K562 (cell line): ENCODE data around the gene COL23A1. TPM values are rescaled to one million over a fixed set of nuclear protein-coding genes. Genes with fewer than 3 reads are reported as not detected.
A peak's percentile ranks its signal among the peaks of the same experiment; 100 is the strongest.

Experiments
- ATAC-seq: fragments of 200-7000 bp; cut with Tn5 transposase; 3 replicates; pipeline ENCODE4 v1.9.1; 2020; ENCODE audit warnings: moderate library complexity
- BruUV-seq: library from RNA; stranded (reverse); fragments of 400-500 nt; replicated peaks from 2 replicates; lab custom pipeline; 2021; lab: Mats Ljungman, UMichigan
- CTCF ChIA-PET: fragments of 300-600 bp; formaldehyde crosslinking; extraction: SDS; loops from one replicate; lab custom pipeline; 2021; ENCODE audit warnings: low intra/inter-chr PET ratio; lab: Yijun Ruan, JAX
- POLR2A ChIA-PET: fragments of 300-600, 350-650 bp; sonication (Branson Sonifier 250); formaldehyde crosslinking; extraction: SDS; loops from one replicate; lab custom pipeline; 2021; ENCODE audit warnings: antibody characterized with exemption, inconsistent platforms; lab: Yijun Ruan, JAX
- DNase-seq, 4 experiments: peaks; one replicate each; pipeline versions ENCODE4 v3.0.0 to v3.0.0-alpha.2; 2011 to 2018; ENCODE audit warnings: low spot score in 3 of 4, mixed read lengths in 3 of 4; ENCODE audit errors: extremely low read depth in 1 of 4
- FAIRE-seq: peaks from 2 replicates; lab custom pipeline; 2011; peaks lifted over from hg19 to GRCh38; lab: Jason Lieb, UNC
- H2AFZ ChIP-seq: 2 replicates; pipeline ENCODE4 v1.6.0; 2011; ENCODE audit warnings: low read depth, low read length, control low read depth, inconsistent platforms
- H3K27ac ChIP-seq: fragments of 200-600 bp; 3 replicates; pipeline ENCODE4 v1.8.0; 2011; ENCODE audit warnings: low read depth, mild to moderate bottlenecking, control low read depth, inconsistent platforms, low read length, moderate library complexity, mixed read lengths; ENCODE audit errors: extremely low read depth
- H3K27me3 ChIP-seq, 2 experiments: fragments of 300-600 bp in 1 of 2; 2 replicates in 1 of 2; 3 replicates in 1 of 2; pipeline versions ENCODE4 v1.6.0 to v1.8.0; 2011; ENCODE audit warnings: inconsistent platforms in 2 of 2, low read length in 2 of 2, mild to moderate bottlenecking in 1 of 2, mixed read lengths in 1 of 2, moderate library complexity in 1 of 2; ENCODE audit not compliant: control insufficient read depth in 2 of 2, insufficient read depth in 2 of 2
- H3K36me3 ChIP-seq: fragments of 300-600 bp; 3 replicates; pipeline ENCODE4 v1.8.0; 2011; ENCODE audit warnings: mild to moderate bottlenecking, low read length, inconsistent platforms; ENCODE audit not compliant: control insufficient read depth, insufficient read depth
- H3K4me1 ChIP-seq, 2 experiments: fragments of 200-600 bp in 1 of 2; replicated peaks in 1 of 2; 2 replicates in 1 of 2; 3 replicates in 1 of 2; pipeline versions ENCODE4 v1.5.1 to v1.8.0; 2011; ENCODE audit warnings: inconsistent platforms in 2 of 2, low read length in 2 of 2, mild to moderate bottlenecking in 1 of 2, mixed read lengths in 1 of 2, moderate library complexity in 1 of 2; ENCODE audit not compliant: control insufficient read depth in 2 of 2, insufficient read depth in 2 of 2
- H3K4me2 ChIP-seq: 2 replicates; pipeline ENCODE4 v1.6.1; 2011; ENCODE audit warnings: low read length, control low read depth, inconsistent platforms, mixed read lengths; ENCODE audit not compliant: insufficient read depth
- H3K4me3 ChIP-seq: fragments of 200-600 bp; sonication (generic), shearing (Covaris generic); 2 replicates; pipeline ENCODE4 v1.5.1; 2016; ENCODE audit warnings: control low read depth, inconsistent platforms
- H3K79me2 ChIP-seq: fragments of 200-600 bp; 3 replicates; pipeline ENCODE4 v1.8.0; 2011; ENCODE audit warnings: low read length, inconsistent platforms; ENCODE audit not compliant: control insufficient read depth, insufficient read depth
- H3K9ac ChIP-seq, 2 experiments: 2 replicates each; pipeline versions ENCODE4 v1.6.0 to v1.6.1; 2011; ENCODE audit warnings: low read depth in 2 of 2, low read length in 2 of 2, control low read depth in 1 of 2, inconsistent platforms in 1 of 2, mild to moderate bottlenecking in 1 of 2, mixed read lengths in 1 of 2; ENCODE audit not compliant: insufficient read depth in 1 of 2
- H3K9me1 ChIP-seq: one replicate; pipeline ENCODE4 v1.6.0; 2011; ENCODE audit warnings: inconsistent platforms, mild to moderate bottlenecking, low read length, moderate library complexity; ENCODE audit not compliant: control insufficient read depth, insufficient read depth
- H3K9me3 ChIP-seq: replicated peaks from 2 replicates; pipeline ENCODE4 v1.5.1; 2011; ENCODE audit warnings: low read depth, low read length, inconsistent platforms; ENCODE audit not compliant: control insufficient read depth, insufficient read depth
- H4K20me1 ChIP-seq: replicated peaks from 2 replicates; pipeline ENCODE4 v1.6.1; 2011; ENCODE audit warnings: low read length, inconsistent platforms, mixed read lengths; ENCODE audit not compliant: control insufficient read depth, insufficient read depth
- CBX1 ChIP-seq: sonication (generic); IDR thresholded peaks from 2 replicates; pipeline ENCODE4 v1.6.1; 2016; ENCODE audit warnings: antibody characterized with exemption, low read depth, mild to moderate bottlenecking
- CBX3 ChIP-seq, 2 experiments: IDR thresholded peaks; 1 replicate in 1 of 2; 2 replicates in 1 of 2; pipeline ENCODE4 v1.6.1; 2012; ENCODE audit warnings: inconsistent platforms in 2 of 2, low read length in 2 of 2, borderline replicate concordance in 1 of 2, control low read depth in 1 of 2
- CBX5 ChIP-seq: IDR thresholded peaks from 2 replicates; pipeline ENCODE4 v1.6.1; 2014; ENCODE audit warnings: low read depth, borderline replicate concordance
- EHMT2 ChIP-seq: fragments of 450-650 bp; IDR thresholded peaks from 2 replicates; pipeline ENCODE4 v1.6.1; 2018; ENCODE audit warnings: antibody characterized with exemption
- ERF ChIP-seq: fragments of 450-650 bp; formaldehyde crosslinking; IDR thresholded peaks from 2 replicates; pipeline ENCODE4 v1.4.0; 2020; ENCODE audit warnings: mild to moderate bottlenecking, mixed read lengths
- FUS ChIP-seq: fragments of 200-400 bp; formaldehyde crosslinking; optimal IDR thresholded peaks from 2 replicates; pipeline ENCODE3; 2017; ENCODE audit warnings: low read depth, low read length
- MEIS2 ChIP-seq: fragments of 450-650 bp; IDR thresholded peaks from 2 replicates; pipeline ENCODE4 v1.6.1; 2014; ENCODE audit warnings: mild to moderate bottlenecking; ENCODE audit not compliant: partially characterized antibody
- MYBL2 ChIP-seq, 2 experiments: fragments of 450-650 bp in 1 of 2; sonication (generic) in 1 of 2; formaldehyde crosslinking in 1 of 2; IDR thresholded peaks; 2 replicates each; pipeline versions ENCODE4 v1.6.1 to v1.8.1; 2017 to 2022; ENCODE audit warnings: borderline replicate concordance in 1 of 2, inconsistent platforms in 1 of 2, low read depth in 1 of 2, mild to moderate bottlenecking in 1 of 2, missing genetic modification reagents in 1 of 2, moderate library complexity in 1 of 2
- PHB ChIP-seq: fragments of 250-450 bp; sonication (Bioruptor Pico); IDR thresholded peaks from 2 replicates; pipeline ENCODE4 v1.5.0; 2021
- RBM25 ChIP-seq: fragments of 200-400 bp; formaldehyde crosslinking; IDR thresholded peaks from 2 replicates; pipeline ENCODE4 v1.6.1; 2018; ENCODE audit warnings: low read length, low read depth, moderate library complexity; ENCODE audit not compliant: severe bottlenecking
- THRB ChIP-seq: fragments of 450-650 bp; formaldehyde crosslinking; conservative IDR thresholded peaks from 2 replicates; pipeline ENCODE4 v1.4.0; 2022; ENCODE audit warnings: mild to moderate bottlenecking, missing genetic modification characterization
- TRIM24 ChIP-seq, 2 experiments: fragments of 450-650 bp; IDR thresholded peaks; 2 replicates each; pipeline ENCODE4 v1.6.1; 2016
- TRIM28 ChIP-seq: fragments of 450-650 bp; IDR thresholded peaks from 2 replicates; pipeline ENCODE4 v1.6.1; 2017
- YY1 ChIP-seq, 3 experiments: IDR thresholded peaks; 2 replicates each; pipeline ENCODE4 v1.6.1; 2011; ENCODE audit warnings: low read length in 2 of 3, mild to moderate bottlenecking in 2 of 3, moderate library complexity in 2 of 3, borderline replicate concordance in 1 of 3, control low read depth in 1 of 3, low read depth in 1 of 3; ENCODE audit not compliant: insufficient read depth in 3 of 3, insufficient replicate concordance in 2 of 3, control insufficient read depth in 1 of 3, insufficient read length in 1 of 3; ENCODE audit errors: extremely low read depth in 1 of 3
- ZNF280A ChIP-seq: fragments of 450-650 bp; IDR thresholded peaks from 2 replicates; pipeline ENCODE4 v1.6.1; 2018; ENCODE audit warnings: mild to moderate bottlenecking, low read depth; ENCODE audit not compliant: partially characterized antibody
- WGBS: fragments of 100-300 bp; shearing (Covaris generic); methylation state at CpG from one replicate; pipeline ENCODE4 v1.1.6; 2016; ENCODE audit warnings: low coverage, mixed read lengths; ENCODE audit not compliant: insufficient coverage; ENCODE audit errors: missing lambda C conversion rate; 5-methylcytosine and 5-hydroxymethylcytosine counted together
- in situ Hi-C: fragments of 300-500 bp; cut with MboI; formaldehyde crosslinking; loops from 4 replicates; pipeline ENCODE4 v1.15.0; 2018; ENCODE audit warnings: inconsistent platforms, mixed read lengths
- intact Hi-C: fragments of 100-400 bp; cut with micrococcal nuclease; formaldehyde crosslinking; loops from 2 replicates; pipeline ENCODE4 v1.14.2; 2022
- polyA plus RNA-seq, 8 experiments: library from polyadenylated mRNA; depleted of rRNA in 4 of 8; stranded (reverse) in 5 of 8; unstranded in 3 of 8; fragments of >200 nt; fragmentation: Nextera tagmentation in 2 of 8; fragmentation: Illumina TruSeq in 1 of 8; extraction: Ambion mirVana in 2 of 8; extraction: Trizol in 1 of 8; gene quantifications; 2 replicates each; pipeline versions ENCODE4 v1.2.1 to v1.2.3, GENCODE V29; 2011 to 2014; ENCODE audit warnings: inconsistent platforms in 1 of 8, missing spikeins in 1 of 8
- total RNA-seq, 7 experiments: library from RNA; depleted of rRNA in 6 of 7; stranded (reverse); fragments of >200 nt in 6 of 7; fragmentation: Illumina TruSeq in 2 of 7; extraction: Trizol in 2 of 7; gene quantifications; 2 replicates each; pipeline versions ENCODE4 v1.2.1 to v1.2.3, GENCODE V29; 2011 to 2021; ENCODE audit warnings: low replicate concordance in 1 of 7

The COL23A1 gene
- total and polyA plus RNA-seq, 9 of the 15 experiments (the other 6 are each of a cell fraction or from before 2014, with no cell fraction given), result 0.09 TPM; not detected in 8

GRCh38 chr5:178507151-178507932 is 82.9 kb downstream of the COL23A1 start:
- BruUV-seq, result no TSS peak
- intact Hi-C loops, result no loop called here
- peak; percentile 76 for FAIRE-seq
- Histone ChIP-seq H3K27me3 (peaks cover 3 to 23% of the 10 kb centered on the region in 2 experiments; a peak in 2 of 5 replicates), H3K27ac (no peak overlapping the region), H3K9me1 (no peaks in the 10 kb centered on the region), H3K4me3 (no peak overlapping the region), H3K79me2 (no peaks in the 10 kb centered on the region), H3K4me2 (no peak overlapping the region; the same call in 1 of the 2 replicates), H3K36me3 (no peaks in the 10 kb centered on the region), H3K9ac (no peak overlapping the region), H3K9me3 (peaks cover 4% of the 10 kb centered on the region; the same call in 1 of the 2 replicates), H4K20me1 (no peaks in the 10 kb centered on the region), H2AFZ (peak overlapping the region; percentile 58), H3K4me1 (no peaks in the 10 kb centered on the region)
- in situ Hi-C loops, result no loop called here
- ChIA-PET CTCF (no interaction called here), POLR2A (interaction anchor here (0.5 to 0.8 kb wide), 2 partner anchors 10 to 12 kb away, joined by 3 read pairs; no protein-coding TSS in a partner anchor)
- DNase-seq, result no peak
- 8% methylated on average over 12 of the region's 12 CpGs for WGBS
- TF ChIP-seq PHB (no peak), CBX3 (IDR thresholded peaks at IDR 0.05; ENCODE audit: borderline replicate concordance in 1 of 2, low read length in 2 of 2) (peak in 1 of 2 experiments; percentile 97; a peak in 2 of 3 replicates), CBX5 (peak; percentile 90), RBM25 (no peak), ERF (no peak), CBX1 (peak; percentile 79), EHMT2 (0 out of 2 replicates have a peak, but pooled peaks have one; percentile 26), TRIM28 (peak; percentile 95), ZNF280A (peak; percentile 60), MYBL2 (IDR thresholded peaks at IDR 0.05; ENCODE audit: low read depth) (peak; percentile 27; the same call in 1 of the 2 replicates), MYBL2 (CRISPR knock-in tag; IDR thresholded peaks at IDR 0.05; ENCODE audit: borderline replicate concordance) (no peak), FUS (no peak), MEIS2 (peak; percentile 8), TRIM24 (IDR thresholded peaks at IDR 0.05) (peak; percentile 37 to 72; a peak in 2 of 4 replicates), THRB (CRISPR knock-in tag) (0 out of 2 replicates have a peak, but pooled peaks have one; percentile 59), YY1 (IDR thresholded peaks at IDR 0.05; ENCODE audit: borderline replicate concordance in 1 of 3, control insufficient read depth in 1 of 3, extremely low read depth in 1 of 3, insufficient read depth in 3 of 3, insufficient read length in 1 of 3, insufficient replicate concordance in 2 of 3, low read depth in 1 of 3, low read length in 2 of 3) (peak in 1 of 3 experiments; percentile 63)
- ATAC-seq, result peak; percentile 56
